Hematopoietic multipotent progenitor cell treated with erythropoietin and hydrocortisone succinate and interleukin-3 and kit ligand, for 6 days (in vitro differentiated cells): ENCODE results near the gene KREMEN1.

ENCODE experiments used
- DNase-seq: peaks from one replicate; pipeline ENCODE4 v3.0.0-alpha.2; 2015

Gene KREMEN1

GRCh38 chr22:29136782-29137700 is 64.2 kb downstream of the KREMEN1 start:
- DNase-seq, result no peak

DNA sequence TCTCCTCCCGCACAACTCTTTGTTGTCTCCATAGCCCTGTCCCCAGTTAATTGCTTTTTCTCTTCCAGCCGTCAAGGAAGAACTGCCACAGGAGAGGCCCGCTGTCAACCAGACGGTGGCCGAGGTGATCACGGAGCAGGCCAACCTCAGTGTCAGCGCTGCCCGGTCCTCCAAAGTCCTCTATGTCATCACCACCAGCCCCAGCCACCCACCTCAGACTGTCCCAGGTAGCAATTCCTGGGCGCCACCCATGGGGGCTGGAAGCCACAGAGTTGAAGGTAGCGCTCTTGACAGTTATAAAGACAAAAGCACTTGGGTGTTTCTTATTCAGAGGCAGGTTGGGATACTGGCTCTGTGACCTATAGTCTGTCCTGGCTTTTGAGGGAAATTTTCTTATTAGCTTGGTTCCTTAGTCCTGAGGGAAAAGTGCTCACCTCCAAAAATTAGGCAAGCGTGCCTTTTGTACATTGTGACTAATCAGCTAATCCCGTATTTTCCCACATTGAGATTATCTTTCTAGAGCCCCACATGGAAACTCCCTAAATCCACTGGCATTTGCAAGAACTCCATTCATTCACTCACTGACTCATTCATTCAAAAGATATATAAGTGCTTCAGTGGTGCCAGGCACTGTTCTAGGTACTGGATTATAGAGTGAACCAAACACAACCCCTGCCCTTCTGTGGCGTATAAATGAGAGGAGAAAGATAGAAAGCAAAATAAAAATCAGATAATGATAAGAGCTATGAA is 65.9 kb downstream of the KREMEN1 start:
- no peak for DNase-seq

DNA sequence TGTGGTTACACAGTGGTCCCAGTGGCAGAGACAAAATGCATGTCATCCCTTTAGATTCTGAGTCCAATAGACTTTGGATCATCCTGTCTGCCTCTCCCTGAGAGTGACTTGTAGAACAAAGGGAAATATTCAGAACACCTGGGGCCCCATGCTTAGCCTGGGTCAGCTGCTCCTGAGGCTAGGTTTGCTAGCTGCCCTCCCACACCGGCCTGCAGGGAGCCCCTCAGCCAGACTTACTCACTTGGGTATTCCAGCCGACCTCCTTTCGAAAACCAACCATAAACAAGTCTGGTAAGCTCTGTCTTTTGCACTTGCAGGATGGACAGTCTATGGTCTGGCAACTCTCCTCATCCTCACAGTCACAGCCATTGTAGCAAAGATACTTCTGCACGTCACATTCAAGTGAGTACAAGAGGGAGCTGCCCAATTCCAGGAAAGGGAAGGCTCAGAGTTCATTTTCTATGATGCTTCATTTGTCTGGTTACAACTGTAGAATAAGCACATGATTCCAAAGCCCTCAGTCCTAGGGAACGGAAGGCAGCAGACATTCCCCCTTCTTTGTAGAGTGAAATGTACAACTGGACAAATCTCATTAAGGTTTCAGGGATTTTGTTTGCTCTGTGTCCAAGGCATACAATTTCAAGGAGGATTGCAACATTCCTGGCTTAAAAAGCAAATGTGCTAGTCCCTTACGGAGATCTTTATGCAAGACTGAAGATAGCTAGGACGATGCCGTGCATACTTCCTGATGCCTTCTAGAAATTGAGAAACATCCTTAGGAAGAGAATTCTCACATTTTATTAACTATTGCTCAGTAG is 67.3 kb downstream of the KREMEN1 start:
- DNase-seq, result no peak

- peak; percentile 47 for DNase-seq
Observed at GRCh38 chr22:29141078-29141688, 68.3 kb downstream of the KREMEN1 start.

DNA sequence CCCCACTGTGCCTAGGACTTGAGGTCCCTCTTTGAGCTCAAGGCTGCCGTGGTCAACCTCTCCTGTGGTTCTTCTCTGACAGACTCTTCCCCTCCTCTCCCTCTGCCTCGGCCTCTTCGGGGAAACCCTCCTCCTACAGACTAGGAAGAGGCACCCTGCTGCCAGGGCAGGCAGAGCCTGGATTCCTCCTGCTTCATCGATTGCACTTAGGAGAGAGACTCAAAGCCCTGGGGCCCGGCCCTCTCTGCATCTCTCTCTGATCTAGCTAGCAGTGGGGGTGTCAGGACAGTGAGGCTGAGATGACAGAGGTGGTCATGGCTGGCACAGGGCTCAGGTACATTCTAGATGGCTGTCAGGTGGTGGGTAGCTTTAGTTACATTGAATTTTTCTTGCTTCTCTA is 69.3 kb downstream of the KREMEN1 start:
- DNase-seq, result no peak

DNA sequence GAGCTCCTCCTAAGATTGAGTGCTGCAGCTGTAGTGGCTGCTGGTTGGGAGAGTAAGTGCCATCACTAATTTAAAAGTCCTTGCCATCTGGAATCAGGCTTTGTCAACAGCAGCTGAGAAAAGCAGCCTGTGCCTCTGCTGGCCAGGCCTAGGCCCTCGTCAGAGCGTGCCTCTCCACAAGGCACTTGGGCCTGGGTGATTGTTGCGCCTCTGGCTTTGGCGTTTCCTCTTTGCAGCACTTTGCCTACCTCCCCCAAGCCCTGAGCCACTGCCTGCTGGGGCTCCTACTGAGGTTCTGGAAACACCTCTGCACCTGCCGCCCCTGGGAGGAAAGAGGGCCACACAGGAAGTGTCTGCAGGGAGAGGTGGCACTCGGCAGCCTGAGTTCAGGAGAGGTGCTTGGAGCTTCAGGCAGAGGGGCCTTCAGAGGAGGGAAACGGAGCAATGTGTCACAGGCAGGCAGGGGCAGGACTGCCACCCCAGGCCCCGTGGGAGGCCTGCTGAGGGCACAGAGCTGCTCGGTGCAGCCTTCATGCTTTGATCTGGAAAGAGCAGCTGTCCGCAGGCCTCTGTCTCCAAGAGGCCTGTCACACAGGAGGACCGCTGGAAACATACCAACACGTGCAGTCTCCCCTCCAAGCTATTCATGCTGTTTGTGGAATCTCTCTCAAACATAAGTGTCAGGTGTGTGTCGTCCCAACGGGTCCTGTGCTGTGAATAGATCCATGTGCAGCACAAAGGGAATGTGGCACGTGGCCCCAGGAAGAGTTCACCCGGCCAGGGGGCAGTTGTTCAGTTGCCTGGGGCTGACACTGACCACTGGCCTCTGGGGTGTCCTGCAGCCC is 71.3 kb downstream of the KREMEN1 start:
- no peak for DNase-seq

DNA sequence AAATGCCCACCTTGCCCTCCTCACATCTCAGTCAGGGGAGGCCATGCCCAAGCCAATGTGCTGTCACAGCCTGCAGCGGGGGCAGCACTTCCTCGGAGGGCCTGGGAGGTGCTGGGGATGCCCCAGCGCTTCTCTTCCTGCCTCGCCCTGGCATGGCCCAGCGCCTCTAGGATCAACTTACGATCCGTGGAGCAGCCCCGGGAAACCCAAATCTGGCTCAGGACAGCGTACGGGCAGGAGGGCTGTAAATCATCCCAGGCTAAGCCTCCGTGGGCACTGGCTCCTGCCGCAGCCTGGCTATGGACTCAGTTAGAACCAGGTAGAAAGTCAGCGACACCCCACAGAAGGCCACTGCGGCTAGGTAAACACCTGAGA is 71.9 kb downstream of the KREMEN1 start:
- DNase-seq, result no peak

DNA sequence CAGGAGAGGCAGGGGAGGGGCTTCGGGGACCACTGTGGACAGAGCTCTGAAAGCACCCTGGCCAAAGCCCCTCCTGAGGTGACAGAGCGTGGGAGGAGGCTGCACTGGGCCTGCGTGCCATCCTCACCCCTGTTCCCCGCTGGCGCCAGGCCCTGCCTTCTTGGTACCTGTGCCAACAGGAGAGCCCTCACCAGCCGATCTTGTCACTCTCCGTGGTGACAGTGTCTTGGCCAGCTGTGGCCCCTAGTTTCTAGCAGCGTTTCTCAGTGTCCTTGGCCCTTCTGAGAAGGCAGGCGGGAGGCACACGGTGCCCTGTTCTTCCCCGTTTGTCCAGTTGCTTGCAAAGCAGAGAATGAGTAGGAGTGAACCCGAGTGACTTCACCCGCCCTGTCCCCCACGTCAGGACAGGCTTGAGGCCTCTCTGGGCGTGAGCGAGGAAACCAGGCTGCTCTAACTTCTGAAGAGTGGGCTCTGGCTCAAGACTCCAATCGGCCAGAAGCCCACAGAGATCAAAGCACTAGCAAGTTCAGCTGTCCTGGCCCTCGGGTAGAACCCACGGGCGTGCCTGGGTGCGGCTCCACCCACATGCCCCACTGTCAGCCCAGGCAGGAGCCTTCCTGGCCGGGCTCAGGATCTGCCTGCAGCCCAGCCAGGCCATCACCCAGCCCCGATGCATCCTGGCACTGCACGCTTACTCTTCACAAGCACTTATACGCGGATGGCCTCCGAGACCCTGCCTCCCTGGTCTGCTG is 72.7 kb downstream of the KREMEN1 start:
- peak; percentile 52 for DNase-seq

DNA sequence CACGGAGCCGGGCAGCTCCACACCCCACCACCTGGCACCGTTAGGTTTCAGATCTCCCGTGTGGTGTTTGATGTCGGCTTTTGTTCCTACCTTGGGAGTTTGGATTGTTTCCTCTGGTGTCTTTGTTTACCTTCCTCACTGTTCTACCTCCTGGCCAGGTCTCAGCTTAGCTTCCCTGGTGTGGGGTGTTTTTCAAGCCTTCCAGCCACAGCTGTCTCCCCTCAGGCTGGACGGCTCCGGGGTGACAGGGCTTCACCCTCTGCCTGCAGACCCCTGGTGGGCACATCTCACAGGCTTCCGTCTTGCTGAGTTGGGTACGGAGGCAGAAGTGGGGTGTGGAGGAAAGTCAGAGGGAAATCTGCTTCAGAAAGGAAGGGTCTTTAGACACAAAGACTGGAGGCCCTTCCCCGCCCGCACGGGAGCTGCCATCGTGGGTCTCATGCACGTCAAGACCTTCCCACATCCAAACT is 73.3 kb downstream of the KREMEN1 start:
- DNase-seq, result no peak

- DNase-seq, result no peak
Observed at GRCh38 chr22:29146771-29147170, 73.9 kb downstream of the KREMEN1 start.

- DNase-seq, result no peak
Observed at GRCh38 chr22:29147331-29147899, 74.6 kb downstream of the KREMEN1 start.

DNA sequence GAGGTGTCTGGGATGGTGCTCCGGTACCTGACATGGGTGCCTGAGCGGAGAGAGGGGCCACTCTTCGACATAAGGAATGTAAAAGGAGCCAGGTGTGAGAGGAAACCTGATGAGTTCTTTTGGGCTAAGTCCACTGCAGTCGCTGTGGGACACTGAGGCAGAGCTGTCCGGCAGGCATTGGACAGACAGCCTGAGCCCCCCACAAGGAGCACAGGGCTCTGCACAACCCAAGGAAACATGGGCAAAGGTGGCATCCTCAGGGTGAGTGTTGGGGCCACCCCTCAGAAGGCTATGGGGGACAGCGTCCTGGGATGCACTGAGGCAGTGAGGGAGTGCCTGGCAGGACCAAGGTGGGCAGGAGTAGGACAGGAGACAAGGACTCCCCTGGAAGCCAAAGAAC is 75.2 kb downstream of the KREMEN1 start:
- no peak for DNase-seq

- DNase-seq, result no peak
Observed at GRCh38 chr22:29148826-29149225, 76.0 kb downstream of the KREMEN1 start.

GRCh38 chr22:29149841-29150555 is 77.2 kb downstream of the KREMEN1 start:
- DNase-seq, result no peak

DNA sequence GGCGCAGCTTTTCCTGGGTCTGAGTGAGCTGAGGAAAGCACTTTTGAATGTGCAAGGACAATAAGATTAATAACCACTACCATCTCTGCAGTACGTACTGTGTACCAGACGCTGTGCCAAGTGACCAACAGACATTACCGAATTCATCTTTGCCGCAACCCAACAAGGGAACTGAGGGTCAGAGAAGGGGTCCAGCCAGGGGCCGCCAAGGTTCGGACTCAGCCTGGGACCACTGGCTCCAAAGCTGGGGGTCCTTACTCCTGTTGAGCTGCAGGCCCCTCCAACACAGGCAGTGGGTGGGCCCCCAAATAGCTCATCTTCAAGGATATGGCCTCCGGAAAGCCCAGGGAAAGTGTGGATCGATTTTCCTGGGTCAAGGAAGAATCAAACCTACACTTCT is 77.9 kb downstream of the KREMEN1 start:
- no peak for DNase-seq

GRCh38 chr22:29151316-29151715 is 78.5 kb downstream of the KREMEN1 start:
- DNase-seq, result no peak

GRCh38 chr22:29152045-29152953 is 79.5 kb downstream of the KREMEN1 start:
- peak; percentile 66 for DNase-seq

- DNase-seq, result peak; percentile 84
Observed at GRCh38 chr22:29152954-29153719, 80.3 kb downstream of the KREMEN1 start.
